22Rv1 (cell line): ENCODE results near the gene MEOX2.

Experiments used
- CTCF ChIP-seq: fragments of 450-650 bp; IDR thresholded peaks from 2 replicates; pipeline ENCODE4 v1.5.1; 2017; ENCODE audit warnings: mild to moderate bottlenecking
- ZFX ChIP-seq: fragments of 450-650 bp; IDR thresholded peaks from 2 replicates; pipeline ENCODE4 v1.6.1; 2017; ENCODE audit warnings: antibody characterized with exemption, borderline replicate concordance

- TF ChIP-seq CTCF, result no peak
- no peak for TF ChIP-seq ZFX
These were observed 85.3 kb downstream of the MEOX2 start for GRCh38 chr7:15601175-15601574.
